HEK293 (cell line): ENCODE measurements around the gene LZTFL1.

Experiments used
- CTCF ChIA-PET: fragments of 350-600 bp; formaldehyde crosslinking; extraction: SDS; loops from one replicate; lab custom pipeline; 2021; ENCODE audit warnings: antibody characterized with exemption; lab: Yijun Ruan, JAX
- POLR2A ChIA-PET: fragments of 300-600 bp; formaldehyde crosslinking; extraction: SDS; loops from one replicate; lab custom pipeline; 2020; ENCODE audit warnings: antibody characterized with exemption, inconsistent platforms; lab: Yijun Ruan, JAX
- H3K27ac ChIP-seq: fragments of 200-500 bp; sonication (Bioruptor generic); 2 replicates; pipeline ENCODE4 v1.5.1; 2014; ENCODE audit warnings: low read depth, low read length, control low read depth, inconsistent platforms; ENCODE audit errors: extremely low read depth
- H3K36me3 ChIP-seq, 2 experiments: fragments of 200-500 bp in 1 of 2; sonication (Bioruptor generic) in 1 of 2; 1 replicate in 1 of 2; 2 replicates in 1 of 2; pipeline ENCODE4 v1.5.1; 2014 to 2017; ENCODE audit warnings: inconsistent platforms in 2 of 2, low read length in 2 of 2; ENCODE audit not compliant: control insufficient read depth in 2 of 2, insufficient read depth in 1 of 2
- H3K4me1 ChIP-seq: fragments of 200-500 bp; sonication (Bioruptor generic); 2 replicates; pipeline ENCODE4 v1.5.1; 2014; ENCODE audit warnings: mild to moderate bottlenecking, low read length, inconsistent platforms; ENCODE audit not compliant: control insufficient read depth, insufficient read depth
- H3K4me3 ChIP-seq: 2 replicates; pipeline ENCODE4 v1.5.1; 2011; ENCODE audit warnings: low read depth, mild to moderate bottlenecking, control low read depth, low read length, moderate library complexity
- H3K9me3 ChIP-seq: fragments of 200-500 bp; sonication (Bioruptor generic); 2 replicates; pipeline ENCODE4 v1.5.1; 2014; ENCODE audit warnings: low read depth, low read length, inconsistent platforms; ENCODE audit not compliant: control insufficient read depth, insufficient read depth
- BCL11A ChIP-seq: fragments of 450-650 bp; formaldehyde crosslinking; IDR thresholded peaks from 2 replicates; pipeline ENCODE4 v1.5.1; 2016; ENCODE audit warnings: low read depth, missing biosample characterization, missing genetic modification characterization
- EGR2 ChIP-seq: fragments of 450-650 bp; formaldehyde crosslinking; IDR thresholded peaks from 2 replicates; pipeline ENCODE4 v1.5.1; 2016; ENCODE audit warnings: low read depth, missing biosample characterization, missing genetic modification characterization
- FEZF1 ChIP-seq: fragments of 450-650 bp; formaldehyde crosslinking; IDR thresholded peaks from 2 replicates; pipeline ENCODE4 v1.5.1; 2016; ENCODE audit warnings: missing biosample characterization, missing genetic modification characterization
- HOXD13 ChIP-seq: sonication (generic); formaldehyde crosslinking; IDR thresholded peaks from 2 replicates; pipeline ENCODE4 v1.8.0; 2022; ENCODE audit warnings: missing genetic modification reagents, borderline replicate concordance
- KLF9 ChIP-seq: fragments of 450-650 bp; formaldehyde crosslinking; IDR thresholded peaks from 2 replicates; pipeline ENCODE4 v1.5.1; 2016; ENCODE audit warnings: missing biosample characterization, missing genetic modification characterization, low read depth
- MYNN ChIP-seq: fragments of 450-650 bp; formaldehyde crosslinking; IDR thresholded peaks from 2 replicates; pipeline ENCODE4 v1.5.1; 2016; ENCODE audit warnings: missing biosample characterization, missing genetic modification characterization, borderline replicate concordance
- SCRT2 ChIP-seq: fragments of 450-650 bp; formaldehyde crosslinking; IDR thresholded peaks from 2 replicates; pipeline ENCODE4 v1.5.1; 2016; ENCODE audit warnings: missing biosample characterization, missing genetic modification characterization
- ZBTB7A ChIP-seq: fragments of 450-650 bp; formaldehyde crosslinking; IDR thresholded peaks from 2 replicates; pipeline ENCODE4 v1.5.1; 2016; ENCODE audit warnings: low read depth, missing biosample characterization, missing genetic modification characterization
- ZNF112 ChIP-seq: fragments of 450-650 bp; formaldehyde crosslinking; IDR thresholded peaks from 2 replicates; pipeline ENCODE4 v1.5.0; 2017; ENCODE audit warnings: missing biosample characterization, missing genetic modification characterization
- ZNF138 ChIP-seq: fragments of 450-650 bp; formaldehyde crosslinking; IDR thresholded peaks from 2 replicates; pipeline ENCODE4 v1.5.1; 2016; ENCODE audit warnings: missing biosample characterization, missing genetic modification characterization, borderline replicate concordance
- ZNF155 ChIP-seq: fragments of 450-650 bp; formaldehyde crosslinking; IDR thresholded peaks from 2 replicates; pipeline ENCODE4 v1.5.1; 2016; ENCODE audit warnings: missing biosample characterization, missing genetic modification characterization
- ZNF324 ChIP-seq: fragments of 450-650 bp; formaldehyde crosslinking; IDR thresholded peaks from 2 replicates; pipeline ENCODE4 v1.5.1; 2016; ENCODE audit warnings: missing biosample characterization, missing genetic modification characterization
- ZNF350 ChIP-seq: fragments of 450-650 bp; formaldehyde crosslinking; IDR thresholded peaks from 2 replicates; pipeline ENCODE4 v1.5.0; 2017; ENCODE audit warnings: missing biosample characterization, mild to moderate bottlenecking, missing genetic modification characterization
- ZNF37A ChIP-seq: fragments of 450-650 bp; IDR thresholded peaks from 2 replicates; pipeline ENCODE4 v1.5.1; 2018; ENCODE audit warnings: missing biosample characterization, missing genetic modification characterization
- ZNF473 ChIP-seq: fragments of 450-650 bp; formaldehyde crosslinking; IDR thresholded peaks from 2 replicates; pipeline ENCODE4 v1.5.1; 2017; ENCODE audit warnings: missing biosample characterization, missing genetic modification characterization
- ZNF544 ChIP-seq: fragments of 450-650 bp; formaldehyde crosslinking; IDR thresholded peaks from 2 replicates; pipeline ENCODE4 v1.5.0; 2017; ENCODE audit warnings: missing biosample characterization, missing genetic modification characterization
- ZNF548 ChIP-seq: fragments of 450-650 bp; formaldehyde crosslinking; IDR thresholded peaks from 2 replicates; pipeline ENCODE4 v1.5.1; 2016; ENCODE audit warnings: missing biosample characterization, missing genetic modification characterization
- ZNF555 ChIP-seq: fragments of 450-650 bp; formaldehyde crosslinking; conservative IDR thresholded peaks from 2 replicates; pipeline ENCODE4 v1.5.1; 2017; ENCODE audit warnings: missing biosample characterization, mild to moderate bottlenecking, missing genetic modification characterization, inconsistent platforms
- ZNF560 ChIP-seq: fragments of 450-650 bp; formaldehyde crosslinking; IDR thresholded peaks from 2 replicates; pipeline ENCODE4 v1.5.1; 2017; ENCODE audit warnings: missing biosample characterization, missing genetic modification characterization, borderline replicate concordance
- ZNF600 ChIP-seq: fragments of 450-650 bp; formaldehyde crosslinking; IDR thresholded peaks from 2 replicates; pipeline ENCODE4 v1.5.1; 2016; ENCODE audit warnings: missing biosample characterization, missing genetic modification characterization
- ZNF623 ChIP-seq: fragments of 450-650 bp; formaldehyde crosslinking; IDR thresholded peaks from 2 replicates; pipeline ENCODE4 v1.5.1; 2016; ENCODE audit warnings: missing biosample characterization, missing genetic modification characterization
- ZNF626 ChIP-seq: fragments of 450-650 bp; sonication (Bioruptor Pico); formaldehyde crosslinking; IDR thresholded peaks from 2 replicates; pipeline ENCODE4 v1.5.1; 2018; ENCODE audit warnings: missing biosample characterization, missing genetic modification characterization, inconsistent platforms
- ZNF677 ChIP-seq: fragments of 450-650 bp; IDR thresholded peaks from 2 replicates; pipeline ENCODE4 v1.5.0; 2018; ENCODE audit warnings: missing biosample characterization, mild to moderate bottlenecking, missing genetic modification characterization, moderate library complexity
- ZNF747 ChIP-seq: fragments of 450-650 bp; formaldehyde crosslinking; IDR thresholded peaks from 2 replicates; pipeline ENCODE4 v1.5.1; 2016; ENCODE audit warnings: missing biosample characterization, missing genetic modification characterization
- ZNF791 ChIP-seq: fragments of 450-650 bp; formaldehyde crosslinking; IDR thresholded peaks from 2 replicates; pipeline ENCODE4 v1.5.1; 2016; ENCODE audit warnings: missing biosample characterization, missing genetic modification characterization
- ZNF837 ChIP-seq: fragments of 450-650 bp; formaldehyde crosslinking; IDR thresholded peaks from 2 replicates; pipeline ENCODE4 v1.5.1; 2016; ENCODE audit warnings: missing biosample characterization, missing genetic modification characterization
- ZNF843 ChIP-seq: fragments of 450-650 bp; formaldehyde crosslinking; IDR thresholded peaks from 2 replicates; pipeline ENCODE4 v1.5.1; 2016; ENCODE audit warnings: missing biosample characterization, missing genetic modification characterization
- TF ChIP-seq, protein P1 (sequence below): fragments of 450-650 bp; formaldehyde crosslinking; IDR thresholded peaks from 2 replicates; pipeline ENCODE4 v1.5.1; 2016; ENCODE audit warnings: missing biosample characterization, missing genetic modification characterization, borderline replicate concordance
- TF ChIP-seq, protein P2 (sequence below): fragments of 450-650 bp; formaldehyde crosslinking; IDR thresholded peaks from 2 replicates; pipeline ENCODE4 v1.5.1; 2016; ENCODE audit warnings: missing biosample characterization, missing genetic modification characterization, low read depth
- TF ChIP-seq, protein P3 (sequence below): fragments of 450-650 bp; formaldehyde crosslinking; optimal IDR thresholded peaks from 2 replicates; pipeline ENCODE3; 2016; ENCODE audit warnings: missing biosample characterization, mild to moderate bottlenecking, missing genetic modification characterization

The LZTFL1 gene

DNA sequence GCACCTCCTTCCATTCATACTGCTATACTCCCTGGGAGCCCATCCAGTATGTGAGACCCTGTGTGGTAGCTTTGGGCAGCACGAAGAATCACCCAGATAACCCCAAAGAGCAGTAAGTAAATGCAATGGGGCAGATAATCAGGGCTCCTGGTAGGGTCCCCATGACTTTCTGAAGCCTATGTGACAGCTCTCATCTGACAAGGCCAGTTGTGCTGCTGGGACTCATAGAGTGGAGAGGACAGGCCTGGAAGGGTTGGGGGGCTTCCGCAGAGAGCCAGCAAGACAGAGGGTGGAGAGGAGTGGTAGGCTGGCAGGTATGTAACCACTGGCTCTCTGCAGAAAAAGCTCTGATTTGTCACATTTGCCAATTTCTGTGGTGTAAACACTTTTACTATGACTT is 42.3 kb downstream of the LZTFL1 start:
- ChIA-PET POLR2A (no interaction called here), CTCF (no interaction called here)
- no peak overlapping the region for H3K27ac ChIP-seq
- TF ChIP-seq ZNF37A (tag by site-specific recombination) (no peak), FEZF1 (tag by site-specific recombination) (no peak), ZNF324 (no peak), ZBTB7A (tag by site-specific recombination) (no peak), ZNF544 (no peak), MYNN (tag by site-specific recombination) (no peak), ZNF112 (tag by site-specific recombination) (no peak), ZNF600 (tag by site-specific recombination) (no peak), ZNF791 (tag by site-specific recombination) (no peak), ZNF677 (tag by site-specific recombination) (no peak), KLF9 (tag by site-specific recombination) (no peak), ZNF155 (tag by site-specific recombination) (no peak), HOXD13 (CRISPR knock-in tag) (no peak), ZNF555 (tag by site-specific recombination) (no peak), ZNF626 (tag by site-specific recombination) (no peak), ZNF473 (tag by site-specific recombination) (no peak)
- TF ChIP-seq, protein P1, sequence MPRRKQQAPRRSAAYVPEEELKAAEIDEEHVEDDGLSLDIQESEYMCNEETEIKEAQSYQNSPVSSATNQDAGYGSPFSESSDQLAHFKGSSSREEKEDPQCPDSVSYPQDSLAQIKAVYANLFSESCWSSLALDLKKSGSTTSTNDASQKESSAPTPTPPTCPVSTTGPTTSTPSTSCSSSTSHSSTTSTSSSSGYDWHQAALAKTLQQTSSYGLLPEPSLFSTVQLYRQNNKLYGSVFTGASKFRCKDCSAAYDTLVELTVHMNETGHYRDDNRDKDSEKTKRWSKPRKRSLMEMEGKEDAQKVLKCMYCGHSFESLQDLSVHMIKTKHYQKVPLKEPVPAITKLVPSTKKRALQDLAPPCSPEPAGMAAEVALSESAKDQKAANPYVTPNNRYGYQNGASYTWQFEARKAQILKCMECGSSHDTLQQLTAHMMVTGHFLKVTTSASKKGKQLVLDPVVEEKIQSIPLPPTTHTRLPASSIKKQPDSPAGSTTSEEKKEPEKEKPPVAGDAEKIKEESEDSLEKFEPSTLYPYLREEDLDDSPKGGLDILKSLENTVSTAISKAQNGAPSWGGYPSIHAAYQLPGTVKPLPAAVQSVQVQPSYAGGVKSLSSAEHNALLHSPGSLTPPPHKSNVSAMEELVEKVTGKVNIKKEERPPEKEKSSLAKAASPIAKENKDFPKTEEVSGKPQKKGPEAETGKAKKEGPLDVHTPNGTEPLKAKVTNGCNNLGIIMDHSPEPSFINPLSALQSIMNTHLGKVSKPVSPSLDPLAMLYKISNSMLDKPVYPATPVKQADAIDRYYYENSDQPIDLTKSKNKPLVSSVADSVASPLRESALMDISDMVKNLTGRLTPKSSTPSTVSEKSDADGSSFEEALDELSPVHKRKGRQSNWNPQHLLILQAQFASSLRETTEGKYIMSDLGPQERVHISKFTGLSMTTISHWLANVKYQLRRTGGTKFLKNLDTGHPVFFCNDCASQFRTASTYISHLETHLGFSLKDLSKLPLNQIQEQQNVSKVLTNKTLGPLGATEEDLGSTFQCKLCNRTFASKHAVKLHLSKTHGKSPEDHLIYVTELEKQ (tag by site-specific recombination), result no peak
- TF ChIP-seq, protein P2, sequence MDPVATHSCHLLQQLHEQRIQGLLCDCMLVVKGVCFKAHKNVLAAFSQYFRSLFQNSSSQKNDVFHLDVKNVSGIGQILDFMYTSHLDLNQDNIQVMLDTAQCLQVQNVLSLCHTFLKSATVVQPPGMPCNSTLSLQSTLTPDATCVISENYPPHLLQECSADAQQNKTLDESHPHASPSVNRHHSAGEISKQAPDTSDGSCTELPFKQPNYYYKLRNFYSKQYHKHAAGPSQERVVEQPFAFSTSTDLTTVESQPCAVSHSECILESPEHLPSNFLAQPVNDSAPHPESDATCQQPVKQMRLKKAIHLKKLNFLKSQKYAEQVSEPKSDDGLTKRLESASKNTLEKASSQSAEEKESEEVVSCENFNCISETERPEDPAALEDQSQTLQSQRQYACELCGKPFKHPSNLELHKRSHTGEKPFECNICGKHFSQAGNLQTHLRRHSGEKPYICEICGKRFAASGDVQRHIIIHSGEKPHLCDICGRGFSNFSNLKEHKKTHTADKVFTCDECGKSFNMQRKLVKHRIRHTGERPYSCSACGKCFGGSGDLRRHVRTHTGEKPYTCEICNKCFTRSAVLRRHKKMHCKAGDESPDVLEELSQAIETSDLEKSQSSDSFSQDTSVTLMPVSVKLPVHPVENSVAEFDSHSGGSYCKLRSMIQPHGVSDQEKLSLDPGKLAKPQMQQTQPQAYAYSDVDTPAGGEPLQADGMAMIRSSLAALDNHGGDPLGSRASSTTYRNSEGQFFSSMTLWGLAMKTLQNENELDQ (tag by site-specific recombination), result no peak
- TF ChIP-seq, all 188 proteins: peak for 0
- H3K36me3 ChIP-seq, result no peaks in the 10 kb centered on the region
- H3K9me3 ChIP-seq, result no peaks in the 10 kb centered on the region
- H3K4me3 ChIP-seq, result no peak overlapping the region
- H3K4me1 ChIP-seq, result no peaks in the 10 kb centered on the region

DNA sequence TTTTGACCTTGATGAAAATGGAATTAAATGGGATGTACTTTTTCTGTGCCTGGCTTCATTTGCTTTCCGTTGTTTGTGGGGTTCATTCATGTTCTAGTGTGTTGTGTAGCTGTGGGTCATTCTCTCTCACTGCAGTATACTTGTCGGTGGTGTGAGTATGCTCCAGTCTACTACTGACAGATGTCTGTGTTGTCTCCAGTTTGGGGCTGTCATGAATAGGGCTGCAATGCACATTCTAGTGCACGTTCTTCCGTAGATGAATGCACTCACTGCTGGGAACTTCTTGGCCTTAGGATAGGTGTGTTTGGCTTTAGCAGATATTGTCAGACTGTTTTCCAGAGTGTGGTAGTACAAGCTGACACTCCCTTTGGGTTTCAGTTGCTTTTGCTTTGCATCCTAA is 43.9 kb downstream of the LZTFL1 start:
- no peaks in the 10 kb centered on the region for H3K9me3 ChIP-seq
- no peak overlapping the region for H3K27ac ChIP-seq
- H3K36me3 ChIP-seq, result no peaks in the 10 kb centered on the region
- no peaks in the 10 kb centered on the region for H3K4me1 ChIP-seq
- POLR2A ChIA-PET, result no interaction called here
- CTCF ChIA-PET, result no interaction called here
- TF ChIP-seq EGR2 (tag by site-specific recombination) (no peak), ZNF623 (tag by site-specific recombination) (no peak), BCL11A (tag by site-specific recombination) (no peak), ZNF560 (no peak), ZNF837 (no peak), ZNF747 (no peak), ZNF548 (tag by site-specific recombination) (no peak), ZNF350 (tag by site-specific recombination) (no peak), ZNF138 (tag by site-specific recombination) (no peak), SCRT2 (tag by site-specific recombination) (no peak), ZNF843 (tag by site-specific recombination) (no peak)
- TF ChIP-seq, protein P3, sequence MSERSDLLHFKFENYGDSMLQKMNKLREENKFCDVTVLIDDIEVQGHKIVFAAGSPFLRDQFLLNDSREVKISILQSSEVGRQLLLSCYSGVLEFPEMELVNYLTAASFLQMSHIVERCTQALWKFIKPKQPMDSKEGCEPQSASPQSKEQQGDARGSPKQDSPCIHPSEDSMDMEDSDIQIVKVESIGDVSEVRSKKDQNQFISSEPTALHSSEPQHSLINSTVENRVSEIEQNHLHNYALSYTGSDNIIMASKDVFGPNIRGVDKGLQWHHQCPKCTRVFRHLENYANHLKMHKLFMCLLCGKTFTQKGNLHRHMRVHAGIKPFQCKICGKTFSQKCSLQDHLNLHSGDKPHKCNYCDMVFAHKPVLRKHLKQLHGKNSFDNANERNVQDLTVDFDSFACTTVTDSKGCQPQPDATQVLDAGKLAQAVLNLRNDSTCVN (tag by site-specific recombination), result no peak
- H3K4me3 ChIP-seq, result no peak overlapping the region
